ENCODE data around the gene RASL12.
"Not testable (repeated sequence)": the region's sequence is repeated elsewhere in the genome, so short reads cannot be mapped to it uniquely, and the experiment has no call there.

Gene RASL12

DNA sequence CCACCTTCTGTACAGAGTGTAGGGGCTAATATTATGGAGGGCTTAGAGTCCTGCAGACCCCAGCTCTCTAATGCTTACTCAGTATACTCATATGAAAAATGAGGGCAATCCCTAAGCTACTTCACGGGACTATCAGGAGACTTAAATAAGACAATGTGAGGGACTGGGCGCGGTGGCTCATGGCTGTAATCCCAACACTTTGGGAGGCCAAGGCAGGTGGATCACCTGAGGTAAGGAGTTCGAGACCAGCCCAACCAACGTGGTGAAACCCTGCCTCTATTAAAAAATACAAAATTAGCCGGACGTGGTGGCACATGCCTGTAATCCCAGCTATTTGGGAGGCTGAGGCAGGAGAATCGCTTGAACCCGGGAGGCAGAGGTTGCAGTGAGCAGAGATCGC is 32.0 kb upstream of the RASL12 start:
- H3K9me3 ChIP-seq (ENCODE audit: control insufficient read depth, insufficient read depth, low read depth, low read length); H3K27ac ChIP-seq (ENCODE audit: low read depth, low read length); H3K4me1 ChIP-seq (ENCODE audit: control insufficient read depth, insufficient read depth, low read length); H3K27me3 ChIP-seq (ENCODE audit: control insufficient read depth, insufficient read depth, low read length); H3K4me3 ChIP-seq (ENCODE audit: low read depth, low read length); H3K9ac ChIP-seq (ENCODE audit: low read length): not testable (repeated sequence)
- H3K36me3 ChIP-seq (ENCODE audit: control insufficient read depth, insufficient read depth, low read length), result peaks cover 28% of the 10 kb centered on the region

DNA sequence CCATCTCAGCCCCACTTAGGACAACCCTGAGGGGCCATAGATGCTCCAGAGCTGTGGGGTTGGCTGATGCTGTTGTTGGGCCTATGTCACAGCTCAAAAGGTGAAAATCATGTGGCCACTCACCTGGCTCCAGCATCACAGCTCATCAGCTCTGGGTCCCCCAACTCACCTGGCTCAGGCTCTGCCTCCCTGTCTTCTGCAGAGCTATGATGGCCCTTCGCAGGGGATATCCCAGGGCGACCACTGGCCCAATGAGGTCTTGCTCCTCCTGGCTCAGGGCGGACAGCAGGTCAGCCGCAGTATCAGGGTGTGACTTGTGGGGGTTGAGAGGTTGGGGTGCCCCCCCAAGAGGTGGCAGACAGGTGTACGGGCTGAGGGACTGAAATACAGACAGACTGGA is 31.5 kb upstream of the RASL12 start:
- peaks cover 28% of the 10 kb centered on the region for H3K36me3 ChIP-seq (ENCODE audit: control insufficient read depth, insufficient read depth, low read length)
- H3K9me3 ChIP-seq (ENCODE audit: control insufficient read depth, insufficient read depth, low read depth, low read length), result no peaks in the 10 kb centered on the region
- no peak overlapping the region for H3K9ac ChIP-seq (ENCODE audit: low read length)
- no peaks in the 10 kb centered on the region; the same call in 1 of the 2 replicates for H3K27me3 ChIP-seq (ENCODE audit: control insufficient read depth, insufficient read depth, low read length)
- H3K4me1 ChIP-seq (ENCODE audit: control insufficient read depth, insufficient read depth, low read length), result no peaks in the 10 kb centered on the region; the same call in 1 of the 2 replicates
- H3K27ac ChIP-seq (ENCODE audit: low read depth, low read length), result no peak overlapping the region
- no peak overlapping the region for H3K4me3 ChIP-seq (ENCODE audit: low read depth, low read length)

DNA sequence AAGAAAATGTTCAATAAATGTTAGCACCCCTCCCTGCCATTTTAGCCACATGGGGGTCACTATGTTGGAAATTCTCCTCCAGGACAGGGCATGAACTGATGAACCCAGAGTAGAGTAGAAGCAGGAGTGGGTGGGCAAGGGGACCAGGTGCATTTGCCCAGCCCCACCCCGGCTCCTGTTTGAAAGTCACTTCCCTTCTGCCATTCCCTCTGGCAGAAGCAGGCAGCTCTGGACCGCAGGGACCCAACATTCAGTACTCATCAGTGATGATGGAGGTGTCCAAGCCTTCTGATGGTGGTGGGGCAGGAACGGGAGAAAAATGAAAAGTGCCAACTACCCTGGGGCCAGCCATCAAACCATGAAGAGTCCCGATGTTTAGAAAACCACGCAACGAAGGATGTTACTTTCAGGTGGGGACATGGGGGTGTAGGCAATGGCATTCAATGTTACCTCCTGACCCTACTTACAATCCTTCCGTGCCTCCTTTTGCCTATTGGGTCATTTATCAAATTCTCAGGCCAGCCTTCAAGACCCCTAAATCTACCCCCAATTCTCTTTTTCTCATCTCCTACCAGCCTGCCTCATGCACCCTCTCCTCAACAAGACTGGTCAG is 30.0 kb upstream of the RASL12 start:
- H3K9me3 ChIP-seq (ENCODE audit: control insufficient read depth, insufficient read depth, low read depth, low read length), result no peaks in the 10 kb centered on the region
- peaks cover 28% of the 10 kb centered on the region for H3K36me3 ChIP-seq (ENCODE audit: control insufficient read depth, insufficient read depth, low read length)
- no peak overlapping the region for H3K27ac ChIP-seq (ENCODE audit: low read depth, low read length)
- H3K9ac ChIP-seq (ENCODE audit: low read length), result no peak overlapping the region
- H3K4me3 ChIP-seq (ENCODE audit: low read depth, low read length), result no peak overlapping the region
- no peaks in the 10 kb centered on the region; the same call in 1 of the 2 replicates for H3K27me3 ChIP-seq (ENCODE audit: control insufficient read depth, insufficient read depth, low read length)
- H3K4me1 ChIP-seq (ENCODE audit: control insufficient read depth, insufficient read depth, low read length), result no peaks in the 10 kb centered on the region; the same call in 1 of the 2 replicates

- Histone ChIP-seq H3K4me3 (ENCODE audit: low read depth, low read length) (no peak overlapping the region), H3K9ac (ENCODE audit: low read length) (no peak overlapping the region), H3K9me3 (ENCODE audit: control insufficient read depth, insufficient read depth, low read depth, low read length) (no peaks in the 10 kb centered on the region), H3K4me1 (ENCODE audit: control insufficient read depth, insufficient read depth, low read length) (no peaks in the 10 kb centered on the region), H3K27ac (ENCODE audit: low read depth, low read length) (no peak overlapping the region), H3K27me3 (ENCODE audit: control insufficient read depth, insufficient read depth, low read length) (no peaks in the 10 kb centered on the region), H3K36me3 (ENCODE audit: control insufficient read depth, insufficient read depth, low read length) (peaks cover 28% of the 10 kb centered on the region)
These were observed 28.9 kb upstream of the RASL12 start for GRCh38 chr15:65096481-65097385.

- Histone ChIP-seq H3K27ac (ENCODE audit: low read depth, low read length) (no peak overlapping the region), H3K27me3 (ENCODE audit: control insufficient read depth, insufficient read depth, low read length) (no peaks in the 10 kb centered on the region), H3K36me3 (ENCODE audit: control insufficient read depth, insufficient read depth, low read length) (peaks cover 27% of the 10 kb centered on the region), H3K4me1 (ENCODE audit: control insufficient read depth, insufficient read depth, low read length) (no peaks in the 10 kb centered on the region), H3K4me3 (ENCODE audit: low read depth, low read length) (no peak overlapping the region), H3K9me3 (ENCODE audit: control insufficient read depth, insufficient read depth, low read depth, low read length) (no peaks in the 10 kb centered on the region), H3K9ac (ENCODE audit: low read length) (no peak overlapping the region)
These were observed 27.9 kb upstream of the RASL12 start for GRCh38 chr15:65095747-65096104.

DNA sequence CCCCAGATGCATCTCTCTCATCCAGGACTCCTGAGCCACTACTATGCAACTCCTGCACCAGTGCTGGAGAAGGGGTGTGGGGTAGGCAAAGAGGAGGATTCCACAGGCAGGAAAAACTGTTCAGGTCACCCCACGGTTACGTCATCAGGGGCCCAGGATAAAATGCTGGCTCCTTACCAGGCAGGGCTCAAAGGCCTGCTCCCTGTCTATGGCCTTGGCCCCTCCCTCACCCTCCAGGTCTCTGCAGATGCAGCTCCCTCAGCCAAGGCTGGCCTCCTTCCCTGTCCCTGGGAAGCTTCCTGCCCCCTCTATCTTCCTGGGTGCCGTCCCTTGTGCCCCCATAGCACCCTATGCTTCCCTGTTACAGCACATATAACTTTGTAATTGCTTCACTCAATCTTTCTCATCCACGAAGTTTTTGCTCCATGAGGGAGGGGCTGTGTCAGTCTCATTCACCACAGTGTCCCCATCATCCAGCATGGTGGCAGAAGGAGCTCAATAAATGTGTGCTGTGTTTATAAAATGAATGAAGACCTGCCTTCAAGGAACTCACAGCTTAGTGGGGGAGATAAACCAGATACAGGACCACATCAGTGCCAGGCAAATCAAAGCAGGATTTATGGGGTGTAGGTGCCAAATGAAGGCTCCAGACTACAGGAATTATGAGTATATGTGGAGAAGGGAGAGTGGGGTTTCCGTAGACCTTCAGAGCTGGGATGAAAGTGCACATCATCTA is 27.4 kb upstream of the RASL12 start:
- no peaks in the 10 kb centered on the region for H3K27me3 ChIP-seq (ENCODE audit: control insufficient read depth, insufficient read depth, low read length)
- no peaks in the 10 kb centered on the region for H3K9me3 ChIP-seq (ENCODE audit: control insufficient read depth, insufficient read depth, low read depth, low read length)
- peaks cover 21% of the 10 kb centered on the region for H3K36me3 ChIP-seq (ENCODE audit: control insufficient read depth, insufficient read depth, low read length)

GRCh38 chr15:65094294-65094995 is 26.7 kb upstream of the RASL12 start:
- H3K9ac ChIP-seq (ENCODE audit: low read length), result no peak overlapping the region
- 0 out of 2 replicates have a peak, but pooled peaks cover under 1% of the 10 kb centered on the region for H3K4me1 ChIP-seq (ENCODE audit: control insufficient read depth, insufficient read depth, low read length)
- H3K27ac ChIP-seq (ENCODE audit: low read depth, low read length), result no peak overlapping the region
- H3K36me3 ChIP-seq (ENCODE audit: control insufficient read depth, insufficient read depth, low read length), result peaks cover 19% of the 10 kb centered on the region
- H3K9me3 ChIP-seq (ENCODE audit: control insufficient read depth, insufficient read depth, low read depth, low read length), result no peaks in the 10 kb centered on the region
- H3K27me3 ChIP-seq (ENCODE audit: control insufficient read depth, insufficient read depth, low read length), result no peaks in the 10 kb centered on the region
- H3K4me3 ChIP-seq (ENCODE audit: low read depth, low read length), result no peak overlapping the region

More for the DNA sequence above, 27.4 kb upstream of the RASL12 start:
- H3K9ac ChIP-seq (ENCODE audit: low read length), result no peak overlapping the region
- no peak overlapping the region for H3K27ac ChIP-seq (ENCODE audit: low read depth, low read length)
- H3K4me3 ChIP-seq (ENCODE audit: low read depth, low read length), result no peak overlapping the region
- no peaks in the 10 kb centered on the region for H3K4me1 ChIP-seq (ENCODE audit: control insufficient read depth, insufficient read depth, low read length)

GRCh38 chr15:65093793-65094170 is 26.0 kb upstream of the RASL12 start:
- H3K27me3 ChIP-seq (ENCODE audit: control insufficient read depth, insufficient read depth, low read length); H3K4me1 ChIP-seq (ENCODE audit: control insufficient read depth, insufficient read depth, low read length); H3K9ac ChIP-seq (ENCODE audit: low read length); H3K4me3 ChIP-seq (ENCODE audit: low read depth, low read length); H3K27ac ChIP-seq (ENCODE audit: low read depth, low read length); H3K9me3 ChIP-seq (ENCODE audit: control insufficient read depth, insufficient read depth, low read depth, low read length): not testable (repeated sequence)
- peaks cover 12% of the 10 kb centered on the region; the same call in 1 of the 2 replicates for H3K36me3 ChIP-seq (ENCODE audit: control insufficient read depth, insufficient read depth, low read length)

DNA sequence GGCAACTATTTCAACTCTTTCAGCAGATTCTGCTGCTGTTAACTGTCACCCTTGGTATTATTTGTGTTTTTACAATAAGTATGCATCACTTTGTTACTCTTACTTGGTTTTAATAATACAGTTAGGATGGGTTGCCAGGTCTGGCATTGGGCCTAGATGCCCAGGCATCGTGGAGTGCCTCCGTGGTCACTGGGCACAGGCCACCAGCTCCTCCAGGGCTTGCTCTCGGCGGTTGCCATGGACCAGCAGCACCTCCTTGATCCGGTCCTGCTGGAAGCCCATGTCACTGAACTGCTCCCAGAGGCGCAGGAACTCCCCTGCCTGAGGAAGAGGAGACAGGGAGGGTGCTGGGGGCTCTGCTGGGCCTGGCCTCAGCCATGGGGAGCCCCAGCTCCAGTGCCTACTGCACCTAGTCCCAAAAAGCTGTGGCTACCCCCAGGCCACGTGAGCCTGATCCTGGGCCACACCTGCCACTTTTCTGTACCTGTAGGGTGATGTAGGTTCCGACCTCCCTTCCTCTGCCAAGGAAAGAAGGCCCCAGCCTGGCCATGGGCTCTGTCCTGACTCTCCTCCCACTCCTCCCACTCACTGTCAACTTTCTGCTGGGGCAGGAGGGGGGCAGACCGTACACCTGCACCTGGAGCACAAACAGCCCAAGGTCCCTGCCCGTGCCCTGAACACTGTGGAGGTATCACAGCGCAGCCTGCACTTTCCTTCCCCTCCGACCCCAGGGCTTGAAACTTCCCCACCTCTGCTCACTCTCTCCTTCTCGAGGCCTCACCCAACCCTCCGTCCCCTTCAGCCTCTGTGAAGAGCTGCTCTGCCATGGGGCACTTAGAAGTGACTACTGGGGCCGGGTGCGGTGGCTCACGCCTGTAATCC is 25.4 kb upstream of the RASL12 start:
- Histone ChIP-seq H3K27me3 (ENCODE audit: control insufficient read depth, insufficient read depth, low read length) (no peaks in the 10 kb centered on the region), H3K27ac (ENCODE audit: low read depth, low read length) (no peak overlapping the region), H3K9ac (ENCODE audit: low read length) (no peak overlapping the region), H3K4me1 (ENCODE audit: control insufficient read depth, insufficient read depth, low read length) (peaks cover 12% of the 10 kb centered on the region), H3K36me3 (ENCODE audit: control insufficient read depth, insufficient read depth, low read length) (peaks cover 7% of the 10 kb centered on the region; the same call in 1 of the 2 replicates), H3K4me3 (ENCODE audit: low read depth, low read length) (no peak overlapping the region), H3K9me3 (ENCODE audit: control insufficient read depth, insufficient read depth, low read depth, low read length) (no peaks in the 10 kb centered on the region)
